Measurements from ENCODE around the gene ASRGL1. TPM values are rescaled to one million over a fixed set of nuclear protein-coding genes. Genes with fewer than 3 reads are reported as not detected.

The ASRGL1 gene
- total and polyA plus RNA-seq, 12 donors: 1.3 to 9.1 (median 3.1) TPM

DNA sequence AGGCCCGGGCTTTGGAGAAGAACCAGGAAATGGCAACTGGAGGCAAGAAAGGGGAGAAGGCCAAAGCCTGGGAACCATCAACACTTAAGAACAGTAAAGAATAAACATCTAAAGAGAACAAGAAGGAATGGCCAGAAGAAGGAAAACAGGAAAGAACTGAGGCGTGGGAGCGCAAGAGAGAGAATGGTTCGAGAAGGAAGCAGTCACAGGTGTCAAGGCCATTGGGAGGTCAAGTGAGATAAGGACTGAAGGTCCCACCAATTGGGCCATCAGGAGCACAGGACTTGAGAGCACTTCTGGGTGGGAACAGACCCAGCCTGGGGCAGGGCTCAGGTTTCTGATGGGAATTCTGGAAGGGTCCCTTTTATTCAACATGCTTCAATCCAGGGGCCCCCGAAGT, 80.9 kb downstream of the ASRGL1 start:
- no peak for TF ChIP-seq CTCF (IDR thresholded peaks at IDR 0.05)
- no peak for ATAC-seq
- 69 to 88% methylated on average over 5 of the region's 5 CpGs for WGBS, 2 donors
- intact Hi-C loops (cut with DNase I): loop anchor here in 1 of 10 donors (10.0 kb wide), 1 partner anchor 447 kb away; no protein-coding TSS in a partner anchor
- H3K36me3 ChIP-seq: no peaks in the 10 kb centered on the region
- H3K27me3 ChIP-seq: no peaks in the 10 kb centered on the region
- DNase-seq: no peak
- H3K4me1 ChIP-seq: peaks cover 0 to 18% (median 9%) of the 10 kb centered on the region in 9 donors
- no peaks in the 10 kb centered on the region for H3K9me3 ChIP-seq
- H3K4me3 ChIP-seq: no peak overlapping the region
- H3K27ac ChIP-seq: peak overlapping the region in 1 of 10 donors; percentile 77

- 79 to 96% methylated on average over 4 of the region's 4 CpGs for WGBS, 2 donors
- peak within 1 kb of the TSS in 9 of 10 donors; percentile 5 to 77 (median 46) for H3K27ac ChIP-seq
- DNase-seq (no peak), ATAC-seq (no peak)
- peaks cover 0 to 18% (median 9%) of the 10 kb centered on the region in 9 donors for H3K4me1 ChIP-seq
- H3K4me3 ChIP-seq: no peak within 1 kb of the TSS
- no peak for TF ChIP-seq CTCF (IDR thresholded peaks at IDR 0.05)
- intact Hi-C loops (cut with DNase I): loop anchor here in 1 of 10 donors (10.0 kb wide), 1 partner anchor 446 kb away; no protein-coding TSS in a partner anchor
- no peaks in the 10 kb centered on the region for H3K9me3 ChIP-seq
- H3K36me3 ChIP-seq: no peaks in the 10 kb centered on the region
- H3K27me3 ChIP-seq: no peaks in the 10 kb centered on the region
These were observed 81.5 kb downstream of the ASRGL1 start, which contains the start of gene SCGB1A1 for GRCh38 chr11:62418733-62419132. SCGB1A1 (plus strand) TSS chr11:62419033; CDS start chr11:62419096, 63 bp downstream.

- Histone ChIP-seq H3K27me3 (no peaks in the 10 kb centered on the region), H3K36me3 (no peaks in the 10 kb centered on the region), H3K9me3 (no peaks in the 10 kb centered on the region), H3K4me1 (peaks cover 0 to 18% (median 10%) of the 10 kb centered on the region in 9 donors), H3K27ac (peak overlapping the region in 9 of 10 donors; percentile 5 to 77 (median 46)), H3K4me3 (no peak overlapping the region)
- WGBS, 2 donors: 41 to 53% methylated on average over 5 of the region's 5 CpGs
- no peak for TF ChIP-seq CTCF (IDR thresholded peaks at IDR 0.05)
- DNase-seq: no peak
- ATAC-seq: peak in 4 of 8 donors; percentile 38 to 52 (median 48)
- intact Hi-C loops (cut with DNase I): loop anchor here in 1 of 10 donors (10.0 kb wide), 1 partner anchor 445 kb away; no protein-coding TSS in a partner anchor
These were observed 82.2 kb downstream of the ASRGL1 start for GRCh38 chr11:62419314-62419929.

- Histone ChIP-seq H3K4me3 (no peak overlapping the region), H3K27ac (peak overlapping the region in 8 of 10 donors; percentile 5 to 77 (median 53)), H3K27me3 (no peaks in the 10 kb centered on the region), H3K36me3 (no peaks in the 10 kb centered on the region), H3K4me1 (peaks cover 0 to 24% (median 15%) of the 10 kb centered on the region in 9 donors), H3K9me3 (no peaks in the 10 kb centered on the region)
- DNase-seq (no peak), ATAC-seq (peak in 2 of 8 donors; percentile 19 to 25)
- intact Hi-C loops (cut with DNase I): loop anchor here in 5 of 10 donors (5.0 to 10.0 kb wide), 3 partner anchors 122 to 445 kb away; no protein-coding TSS in a partner anchor
- no peak for TF ChIP-seq CTCF (IDR thresholded peaks at IDR 0.05)
- 59 to 60% methylated on average over 1 of the region's 1 CpG for WGBS, 2 donors
These were observed 82.7 kb downstream of the ASRGL1 start for GRCh38 chr11:62419943-62420342.

Data from heart right ventricle (tissue), 16 donors.